Measurements from ENCODE around the gene STARD10.

DNA sequence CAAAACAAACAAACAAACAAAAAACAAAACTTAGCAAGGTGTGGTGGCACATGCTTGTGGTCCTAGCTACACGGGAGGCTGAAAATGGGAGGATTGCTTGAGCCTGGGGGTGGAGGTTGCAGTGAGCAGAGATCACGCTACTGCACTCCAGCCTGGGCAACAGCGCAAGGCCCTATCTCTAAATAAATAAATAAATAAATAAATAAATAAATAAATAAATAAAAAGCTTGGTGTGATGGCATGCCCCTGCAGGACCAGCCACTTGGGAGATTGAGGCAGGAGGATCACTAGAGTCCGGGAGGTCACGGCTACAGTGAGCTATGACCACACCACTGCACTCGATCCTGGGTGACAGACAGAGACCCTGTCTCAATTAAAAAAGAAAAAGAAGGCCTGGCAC is 9.0 kb upstream of the STARD10 start:
- no peak for TF ChIP-seq EP300 (IDR thresholded peaks at IDR 0.05)
- TF ChIP-seq, protein P1, sequence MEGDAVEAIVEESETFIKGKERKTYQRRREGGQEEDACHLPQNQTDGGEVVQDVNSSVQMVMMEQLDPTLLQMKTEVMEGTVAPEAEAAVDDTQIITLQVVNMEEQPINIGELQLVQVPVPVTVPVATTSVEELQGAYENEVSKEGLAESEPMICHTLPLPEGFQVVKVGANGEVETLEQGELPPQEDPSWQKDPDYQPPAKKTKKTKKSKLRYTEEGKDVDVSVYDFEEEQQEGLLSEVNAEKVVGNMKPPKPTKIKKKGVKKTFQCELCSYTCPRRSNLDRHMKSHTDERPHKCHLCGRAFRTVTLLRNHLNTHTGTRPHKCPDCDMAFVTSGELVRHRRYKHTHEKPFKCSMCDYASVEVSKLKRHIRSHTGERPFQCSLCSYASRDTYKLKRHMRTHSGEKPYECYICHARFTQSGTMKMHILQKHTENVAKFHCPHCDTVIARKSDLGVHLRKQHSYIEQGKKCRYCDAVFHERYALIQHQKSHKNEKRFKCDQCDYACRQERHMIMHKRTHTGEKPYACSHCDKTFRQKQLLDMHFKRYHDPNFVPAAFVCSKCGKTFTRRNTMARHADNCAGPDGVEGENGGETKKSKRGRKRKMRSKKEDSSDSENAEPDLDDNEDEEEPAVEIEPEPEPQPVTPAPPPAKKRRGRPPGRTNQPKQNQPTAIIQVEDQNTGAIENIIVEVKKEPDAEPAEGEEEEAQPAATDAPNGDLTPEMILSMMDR (IDR thresholded peaks at IDR 0.05): no peak
- TF ChIP-seq POLR2A (IDR thresholded peaks at IDR 0.05; ENCODE audit: low read depth): no peak
